HFFc6 (cell line): ENCODE results near the gene ELMO1. TPM values are rescaled to one million over a fixed set of nuclear protein-coding genes. Genes with fewer than 3 reads are reported as not detected.

ENCODE experiments used
- DNase-seq: peaks from one replicate; pipeline ENCODE4 v3.0.0-alpha.2; 2018
- H3K27ac Mint-ChIP-seq: 2 replicates; pipeline ENCODE4 v1.8.0; 2020; ENCODE audit warnings: mild to moderate bottlenecking, mixed read lengths
- H3K27me3 Mint-ChIP-seq: 2 replicates; pipeline ENCODE4 v1.8.0; 2021; ENCODE audit warnings: mild to moderate bottlenecking, moderate library complexity, mixed read lengths; ENCODE audit not compliant: insufficient read depth
- H3K36me3 Mint-ChIP-seq: 2 replicates; pipeline ENCODE4 v1.8.0; 2021; ENCODE audit warnings: low read depth, mixed read lengths
- H3K4me1 Mint-ChIP-seq: 2 replicates; pipeline ENCODE4 v1.8.0; 2020; ENCODE audit warnings: low read depth, mixed read lengths
- H3K4me3 Mint-ChIP-seq: 2 replicates; pipeline ENCODE4 v1.8.0; 2020; ENCODE audit warnings: mild to moderate bottlenecking, moderate library complexity, mixed read lengths
- H3K9me3 Mint-ChIP-seq: 2 replicates; pipeline ENCODE4 v1.8.0; 2020; ENCODE audit warnings: mild to moderate bottlenecking, mixed read lengths
- CTCF ChIP-seq: fragments of 200-600 bp; sonication (generic); IDR thresholded peaks from 2 replicates; pipeline ENCODE4 v1.5.0; 2021; ENCODE audit warnings: antibody characterized with exemption, mild to moderate bottlenecking
- total RNA-seq, 6 experiments: library from RNA; stranded (reverse); fragmentation: NEBNext Ultra II Directional; extraction: Animal tissue kit (Norgen Biotek cat#: 25700); gene quantifications; 2 replicates in 1 of 6; 3 replicates in 5 of 6; pipeline ENCODE4 v1.2.3, GENCODE V29; 2021

The ELMO1 gene
- total RNA-seq, 6 experiments from 2014 or later = not detected

GRCh38 chr7:36960105-36960504 is 488.6 kb downstream of the ELMO1 start:
- H3K9me3 Mint-ChIP-seq = no peaks in the 10 kb centered on the region
- DNase-seq = no peak
- H3K27me3 Mint-ChIP-seq = no peaks in the 10 kb centered on the region; the same call in 1 of the 2 replicates
- H3K36me3 Mint-ChIP-seq = no peaks in the 10 kb centered on the region
- H3K4me3 Mint-ChIP-seq = no peak overlapping the region
- no peak for TF ChIP-seq CTCF
- H3K27ac Mint-ChIP-seq = no peak overlapping the region
- no peaks in the 10 kb centered on the region for H3K4me1 Mint-ChIP-seq

GRCh38 chr7:36958111-36958733 is 490.4 kb downstream of the ELMO1 start:
- H3K4me1 Mint-ChIP-seq = no peaks in the 10 kb centered on the region
- no peaks in the 10 kb centered on the region; the same call in 1 of the 2 replicates for H3K9me3 Mint-ChIP-seq
- H3K27ac Mint-ChIP-seq = no peak overlapping the region
- H3K36me3 Mint-ChIP-seq = no peaks in the 10 kb centered on the region
- no peak for TF ChIP-seq CTCF
- no peak for DNase-seq
- no peak overlapping the region for H3K4me3 Mint-ChIP-seq
- H3K27me3 Mint-ChIP-seq = no peaks in the 10 kb centered on the region

GRCh38 chr7:36957620-36958019 is 491.0 kb downstream of the ELMO1 start:
- no peak overlapping the region for H3K4me3 Mint-ChIP-seq
- no peaks in the 10 kb centered on the region for H3K36me3 Mint-ChIP-seq
- no peak for DNase-seq
- peaks cover under 1% of the 10 kb centered on the region; the same call in 1 of the 2 replicates for H3K9me3 Mint-ChIP-seq
- H3K27ac Mint-ChIP-seq = no peak overlapping the region
- H3K4me1 Mint-ChIP-seq = no peaks in the 10 kb centered on the region
- H3K27me3 Mint-ChIP-seq = no peaks in the 10 kb centered on the region
- TF ChIP-seq CTCF = no peak

GRCh38 chr7:36956814-36957213 is 491.9 kb downstream of the ELMO1 start:
- Mint-ChIP-seq H3K36me3 (no peaks in the 10 kb centered on the region), H3K4me1 (no peaks in the 10 kb centered on the region), H3K4me3 (no peak overlapping the region), H3K27me3 (no peaks in the 10 kb centered on the region), H3K27ac (no peak overlapping the region), H3K9me3 (peaks cover 9% of the 10 kb centered on the region)
- TF ChIP-seq CTCF = no peak
- DNase-seq = no peak

- H3K36me3 Mint-ChIP-seq = no peaks in the 10 kb centered on the region
- H3K4me3 Mint-ChIP-seq = no peak overlapping the region
- no peak for DNase-seq
- H3K9me3 Mint-ChIP-seq = peaks cover 21% of the 10 kb centered on the region
- H3K4me1 Mint-ChIP-seq = no peaks in the 10 kb centered on the region
- no peak overlapping the region for H3K27ac Mint-ChIP-seq
- no peak for TF ChIP-seq CTCF
- H3K27me3 Mint-ChIP-seq = no peaks in the 10 kb centered on the region
Observed at GRCh38 chr7:36955456-36956129, 493.1 kb downstream of the ELMO1 start.
